Neuronal stem cell (in vitro differentiated cells): Measurements from ENCODE around the gene ULK4.

ENCODE experiments used
- DNase-seq: peaks from one replicate; pipeline ENCODE4 v3.0.0-alpha.2; 2013; ENCODE audit warnings: low spot score
- H2AFZ ChIP-seq: one replicate; pipeline ENCODE4 v1.6.1; 2013; ENCODE audit warnings: mild to moderate bottlenecking, low read length, inconsistent platforms
- H2AK5ac ChIP-seq: 2 replicates; pipeline ENCODE4 v1.6.1; 2013; ENCODE audit warnings: low read depth, mild to moderate bottlenecking, inconsistent platforms, low read length, moderate library complexity, mixed read lengths
- H2BK120ac ChIP-seq: 2 replicates; pipeline ENCODE4 v1.6.1; 2013; ENCODE audit warnings: low read depth, mild to moderate bottlenecking, inconsistent platforms, low read length, moderate library complexity, mixed read lengths
- H2BK12ac ChIP-seq: one replicate; pipeline ENCODE4 v1.6.1; 2013; ENCODE audit warnings: low read length, inconsistent platforms
- H2BK15ac ChIP-seq: 2 replicates; pipeline ENCODE4 v1.6.1; 2013; ENCODE audit warnings: mild to moderate bottlenecking, low read length, inconsistent platforms, mixed read lengths
- H2BK5ac ChIP-seq: one replicate; pipeline ENCODE4 v1.6.1; 2013; ENCODE audit warnings: inconsistent platforms, mild to moderate bottlenecking, low read length, moderate library complexity
- H3K14ac ChIP-seq: one replicate; pipeline ENCODE4 v1.6.1; 2013; ENCODE audit warnings: low read length, inconsistent platforms
- H3K18ac ChIP-seq: 2 replicates; pipeline ENCODE4 v1.6.1; 2013; ENCODE audit warnings: low read length, inconsistent platforms
- H3K23ac ChIP-seq: 2 replicates; pipeline ENCODE4 v1.6.1; 2013; ENCODE audit warnings: low read depth, mild to moderate bottlenecking, mixed read lengths, low read length, inconsistent platforms; ENCODE audit not compliant: poor library complexity
- H3K27ac ChIP-seq: replicated peaks from 3 replicates; pipeline ENCODE4 v1.5.1; 2013; ENCODE audit warnings: low read length, inconsistent platforms
- H3K27me3 ChIP-seq, 3 experiments: 2 replicates each; pipeline ENCODE4 v1.6.1; 2013; ENCODE audit warnings: low read length in 3 of 3, mild to moderate bottlenecking in 2 of 3, inconsistent platforms in 1 of 3, low read depth in 1 of 3, mixed read lengths in 1 of 3, moderate library complexity in 1 of 3; ENCODE audit not compliant: control insufficient read depth in 3 of 3, insufficient read depth in 3 of 3
- H3K36me3 ChIP-seq, 2 donors: replicated peaks in 1 of 2; 2 replicates each; pipeline ENCODE4 v1.6.1; 2013; ENCODE audit warnings: low read length in 2 of 2; ENCODE audit not compliant: control insufficient read depth in 2 of 2, insufficient read depth in 2 of 2
- H3K4ac ChIP-seq: 2 replicates; pipeline ENCODE4 v1.6.1; 2013; ENCODE audit warnings: inconsistent platforms, mild to moderate bottlenecking, low read length, moderate library complexity
- H3K4me1 ChIP-seq, 2 donors: 1 replicate in 1 of 2; 2 replicates in 1 of 2; pipeline ENCODE4 v1.6.1; 2013; ENCODE audit warnings: low read length in 2 of 2, low read depth in 1 of 2; ENCODE audit not compliant: control insufficient read depth in 2 of 2, insufficient read depth in 1 of 2
- H3K4me2 ChIP-seq: one replicate; pipeline ENCODE4 v1.6.1; 2013; ENCODE audit warnings: mild to moderate bottlenecking, low read length, inconsistent platforms; ENCODE audit not compliant: insufficient read depth, poor library complexity, severe bottlenecking
- H3K4me3 ChIP-seq, 2 donors: 2 replicates each; pipeline ENCODE4 v1.5.1; 2013; ENCODE audit warnings: low read length in 2 of 2, mild to moderate bottlenecking in 2 of 2, inconsistent platforms in 1 of 2, moderate library complexity in 1 of 2
- H3K79me1 ChIP-seq: one replicate; pipeline ENCODE4 v1.6.1; 2013; ENCODE audit warnings: low read depth, mild to moderate bottlenecking, inconsistent platforms, low read length, moderate library complexity
- H3K9ac ChIP-seq: one replicate; pipeline ENCODE4 v1.6.1; 2013; ENCODE audit warnings: mild to moderate bottlenecking, low read depth, low read length, inconsistent platforms; ENCODE audit not compliant: poor library complexity
- H3K9me3 ChIP-seq, 2 donors: replicated peaks in 1 of 2; 2 replicates each; pipeline versions ENCODE3 to v1.6.1; 2013; ENCODE audit warnings: low read length in 2 of 2, mild to moderate bottlenecking in 2 of 2, inconsistent platforms in 1 of 2, low read depth in 1 of 2, mixed read lengths in 1 of 2, moderate library complexity in 1 of 2; ENCODE audit not compliant: control insufficient read depth in 2 of 2, insufficient read depth in 1 of 2
- H4K8ac ChIP-seq: one replicate; pipeline ENCODE4 v1.6.1; 2013; ENCODE audit warnings: low read depth, mild to moderate bottlenecking, inconsistent platforms, low read length, moderate library complexity
- H4K91ac ChIP-seq: one replicate; pipeline ENCODE4 v1.6.1; 2013; ENCODE audit warnings: low read length, low read depth, mild to moderate bottlenecking, inconsistent platforms; ENCODE audit not compliant: poor library complexity
- WGBS, 2 donors: extraction: QIAGEN DNeasy Blood & Tissue Kit; methylation state at CpG; one replicate each; pipeline ENCODE4 v1.1.7; 2013; ENCODE audit warnings: missing lambda C conversion rate in 2 of 2, mixed read lengths in 1 of 2; ENCODE audit not compliant: insufficient read length in 2 of 2, insufficient replicate concordance in 1 of 2; ENCODE audit errors: extremely low coverage in 2 of 2; 5-methylcytosine and 5-hydroxymethylcytosine counted together

Gene ULK4

GRCh38 chr3:41660510-41660909 is 301.4 kb downstream of the ULK4 start:
- no peak overlapping the region for H3K4me2 ChIP-seq
- no peaks in the 10 kb centered on the region for H3K4me1 ChIP-seq
- H4K8ac ChIP-seq: no peak overlapping the region
- H3K79me1 ChIP-seq: no peaks in the 10 kb centered on the region
- no peak overlapping the region for H2BK15ac ChIP-seq
- no peak overlapping the region for H4K91ac ChIP-seq
- H3K9ac ChIP-seq: no peak overlapping the region
- no peak overlapping the region for H2BK120ac ChIP-seq
- H3K4ac ChIP-seq: no peak overlapping the region
- H3K27me3 ChIP-seq: no peaks in the 10 kb centered on the region
- no peak overlapping the region for H2AFZ ChIP-seq
- no peak for DNase-seq
- no peak overlapping the region for H2AK5ac ChIP-seq
- no peak overlapping the region for H3K27ac ChIP-seq
- no peak overlapping the region for H3K23ac ChIP-seq
- no peaks in the 10 kb centered on the region for H3K36me3 ChIP-seq
- H3K14ac ChIP-seq: no peak overlapping the region
- no peak overlapping the region for H3K4me3 ChIP-seq
- H2BK5ac ChIP-seq: no peak overlapping the region
- no peak overlapping the region for H3K18ac ChIP-seq
- peaks cover 0 to 3% of the 10 kb centered on the region in 2 donors for H3K9me3 ChIP-seq
- no CpG with 5 or more reads among the region's 1 CpG for WGBS, 2 donors
- H2BK12ac ChIP-seq: no peak overlapping the region

- Histone ChIP-seq H2BK15ac (no peak overlapping the region), H2AFZ (no peak overlapping the region), H4K91ac (no peak overlapping the region), H3K9me3 (peaks cover 4 to 15% of the 10 kb centered on the region in 2 donors), H4K8ac (no peak overlapping the region), H3K27ac (no peak overlapping the region), H3K4me2 (no peak overlapping the region), H2AK5ac (no peak overlapping the region), H3K9ac (no peak overlapping the region), H2BK5ac (no peak overlapping the region), H3K4me3 (no peak overlapping the region), H3K79me1 (no peaks in the 10 kb centered on the region), H3K4me1 (peaks cover 0 to 1% of the 10 kb centered on the region in 2 donors), H2BK120ac (no peak overlapping the region), H3K27me3 (no peaks in the 10 kb centered on the region), H3K23ac (no peak overlapping the region), H3K14ac (no peak overlapping the region), H2BK12ac (no peak overlapping the region), H3K18ac (no peak overlapping the region), H3K36me3 (no peaks in the 10 kb centered on the region), H3K4ac (no peak overlapping the region)
- WGBS, 2 donors: no CpG with 5 or more reads among the region's 2 CpGs
- no peak for DNase-seq
Measured at GRCh38 chr3:41653571-41654239, 308.2 kb downstream of the ULK4 start.

GRCh38 chr3:41652931-41653330 is 309.0 kb downstream of the ULK4 start:
- Histone ChIP-seq H3K4me3 (no peak overlapping the region), H3K18ac (no peak overlapping the region), H2BK15ac (no peak overlapping the region), H3K4ac (no peak overlapping the region), H2AK5ac (no peak overlapping the region), H2BK120ac (no peak overlapping the region), H3K27ac (no peak overlapping the region), H3K27me3 (no peaks in the 10 kb centered on the region), H3K4me2 (no peak overlapping the region), H3K79me1 (no peaks in the 10 kb centered on the region), H2BK12ac (no peak overlapping the region), H3K14ac (no peak overlapping the region), H3K4me1 (peaks cover 0 to 1% of the 10 kb centered on the region in 2 donors), H3K23ac (no peak overlapping the region), H2AFZ (no peak overlapping the region), H2BK5ac (no peak overlapping the region), H3K9ac (no peak overlapping the region), H3K36me3 (no peaks in the 10 kb centered on the region), H4K8ac (no peak overlapping the region), H3K9me3 (peaks cover 7 to 15% of the 10 kb centered on the region in 2 donors), H4K91ac (no peak overlapping the region)
- DNase-seq: no peak
- no CpG with 5 or more reads among the region's 3 CpGs for WGBS, 2 donors

GRCh38 chr3:41652506-41652905 is 309.4 kb downstream of the ULK4 start:
- no peak overlapping the region for H3K4ac ChIP-seq
- H2BK15ac ChIP-seq: no peak overlapping the region
- H3K18ac ChIP-seq: no peak overlapping the region
- no peaks in the 10 kb centered on the region for H3K36me3 ChIP-seq
- DNase-seq: no peak
- H2BK12ac ChIP-seq: no peak overlapping the region
- no peak overlapping the region for H4K8ac ChIP-seq
- no peaks in the 10 kb centered on the region for H3K79me1 ChIP-seq
- H3K14ac ChIP-seq: no peak overlapping the region
- H3K4me1 ChIP-seq: peaks cover 0 to 1% of the 10 kb centered on the region in 2 donors
- no peak overlapping the region for H3K23ac ChIP-seq
- no peak overlapping the region for H2AFZ ChIP-seq
- no peak overlapping the region for H3K9ac ChIP-seq
- peaks cover 7 to 15% of the 10 kb centered on the region in 2 donors for H3K9me3 ChIP-seq
- no peak overlapping the region for H2BK120ac ChIP-seq
- no peak overlapping the region for H4K91ac ChIP-seq
- no peak overlapping the region for H3K4me3 ChIP-seq
- H2BK5ac ChIP-seq: no peak overlapping the region
- H3K27me3 ChIP-seq: no peaks in the 10 kb centered on the region
- H3K4me2 ChIP-seq: no peak overlapping the region
- no peak overlapping the region for H3K27ac ChIP-seq
- H2AK5ac ChIP-seq: no peak overlapping the region
- no CpG with 5 or more reads among the region's 4 CpGs for WGBS, 2 donors
